Spleen (tissue), 3 donors: ENCODE data around the gene DLG2.

Source experiments
- POLR2A ChIP-seq, 3 donors: fragments of 450-650 bp; IDR thresholded peaks; one replicate each; pipeline ENCODE4 v1.5.1; 2017; ENCODE audit warnings: antibody characterized with exemption in 3 of 3, mild to moderate bottlenecking in 1 of 3
- POLR2AphosphoS5 ChIP-seq, 3 donors: sonication (generic); formaldehyde crosslinking; IDR thresholded peaks; one replicate each; pipeline ENCODE4 v1.5.1; 2017; ENCODE audit warnings: antibody characterized with exemption in 3 of 3

GRCh38 chr11:84194696-84195095 is 1432.4 kb downstream of the DLG2 start:
- TF ChIP-seq POLR2A (IDR thresholded peaks at IDR 0.05): no peak
- no peak for TF ChIP-seq POLR2AphosphoS5 (IDR thresholded peaks at IDR 0.05)
